HEK293 (cell line): ENCODE data around the gene RGL2.

Experiments
- EGR2 ChIP-seq: fragments of 450-650 bp; formaldehyde crosslinking; IDR thresholded peaks from 2 replicates; pipeline ENCODE4 v1.5.1; 2016; ENCODE audit warnings: low read depth, missing biosample characterization, missing genetic modification characterization
- FEZF1 ChIP-seq: fragments of 450-650 bp; formaldehyde crosslinking; IDR thresholded peaks from 2 replicates; pipeline ENCODE4 v1.5.1; 2016; ENCODE audit warnings: missing biosample characterization, missing genetic modification characterization
- GLIS1 ChIP-seq: fragments of 450-650 bp; formaldehyde crosslinking; IDR thresholded peaks from 2 replicates; pipeline ENCODE4 v1.5.1; 2016; ENCODE audit warnings: missing biosample characterization, missing genetic modification characterization
- KLF17 ChIP-seq: fragments of 450-650 bp; formaldehyde crosslinking; IDR thresholded peaks from 2 replicates; pipeline ENCODE4 v1.5.1; 2016; ENCODE audit warnings: missing biosample characterization, missing genetic modification characterization
- PRDM10 ChIP-seq: fragments of 450-650 bp; formaldehyde crosslinking; IDR thresholded peaks from 2 replicates; pipeline ENCODE4 v1.5.1; 2016; ENCODE audit warnings: missing biosample characterization, missing genetic modification characterization
- TSHZ1 ChIP-seq: fragments of 450-650 bp; formaldehyde crosslinking; IDR thresholded peaks from 2 replicates; pipeline ENCODE4 v1.5.1; 2016; ENCODE audit warnings: missing biosample characterization, missing genetic modification characterization, borderline replicate concordance
- WT1 ChIP-seq: fragments of 450-650 bp; formaldehyde crosslinking; IDR thresholded peaks from 2 replicates; pipeline ENCODE4 v1.5.1; 2016; ENCODE audit warnings: missing biosample characterization, missing genetic modification characterization
- ZFP3 ChIP-seq: fragments of 450-650 bp; formaldehyde crosslinking; IDR thresholded peaks from 2 replicates; pipeline ENCODE4 v1.5.1; 2016; ENCODE audit warnings: low read depth, missing biosample characterization, missing genetic modification characterization
- ZFP41 ChIP-seq: fragments of 450-650 bp; formaldehyde crosslinking; IDR thresholded peaks from 2 replicates; pipeline ENCODE4 v1.5.1; 2016; ENCODE audit warnings: missing biosample characterization, missing genetic modification characterization, borderline replicate concordance
- ZNF112 ChIP-seq: fragments of 450-650 bp; formaldehyde crosslinking; IDR thresholded peaks from 2 replicates; pipeline ENCODE4 v1.5.0; 2017; ENCODE audit warnings: missing biosample characterization, missing genetic modification characterization
- ZNF114 ChIP-seq: fragments of 450-650 bp; formaldehyde crosslinking; IDR thresholded peaks from 2 replicates; pipeline ENCODE4 v1.5.0; 2017; ENCODE audit warnings: missing biosample characterization, missing genetic modification characterization
- ZNF138 ChIP-seq: fragments of 450-650 bp; formaldehyde crosslinking; IDR thresholded peaks from 2 replicates; pipeline ENCODE4 v1.5.1; 2016; ENCODE audit warnings: missing biosample characterization, missing genetic modification characterization, borderline replicate concordance
- ZNF157 ChIP-seq: fragments of 450-650 bp; formaldehyde crosslinking; IDR thresholded peaks from 2 replicates; pipeline ENCODE4 v1.5.1; 2016; ENCODE audit warnings: missing biosample characterization, missing genetic modification characterization
- ZNF2 ChIP-seq: fragments of 450-650 bp; formaldehyde crosslinking; IDR thresholded peaks from 2 replicates; pipeline ENCODE4 v1.5.1; 2016; ENCODE audit warnings: missing biosample characterization, missing genetic modification characterization
- ZNF26 ChIP-seq: fragments of 450-650 bp; formaldehyde crosslinking; IDR thresholded peaks from 2 replicates; pipeline ENCODE4 v1.5.1; 2016; ENCODE audit warnings: missing biosample characterization, missing genetic modification characterization
- ZNF354C ChIP-seq: fragments of 450-650 bp; formaldehyde crosslinking; IDR thresholded peaks from 2 replicates; pipeline ENCODE4 v1.5.1; 2016; ENCODE audit warnings: missing biosample characterization, missing genetic modification characterization, low read depth, borderline replicate concordance
- ZNF449 ChIP-seq: fragments of 450-650 bp; formaldehyde crosslinking; IDR thresholded peaks from 2 replicates; pipeline ENCODE4 v1.5.1; 2017; ENCODE audit warnings: missing biosample characterization, mild to moderate bottlenecking, missing genetic modification characterization, moderate library complexity
- ZNF544 ChIP-seq: fragments of 450-650 bp; formaldehyde crosslinking; IDR thresholded peaks from 2 replicates; pipeline ENCODE4 v1.5.0; 2017; ENCODE audit warnings: missing biosample characterization, missing genetic modification characterization
- ZNF600 ChIP-seq: fragments of 450-650 bp; formaldehyde crosslinking; IDR thresholded peaks from 2 replicates; pipeline ENCODE4 v1.5.1; 2016; ENCODE audit warnings: missing biosample characterization, missing genetic modification characterization
- ZNF639 ChIP-seq: fragments of 450-650 bp; formaldehyde crosslinking; IDR thresholded peaks from 2 replicates; pipeline ENCODE4 v1.5.1; 2016; ENCODE audit warnings: missing biosample characterization, missing genetic modification characterization
- ZNF658 ChIP-seq: fragments of 450-650 bp; formaldehyde crosslinking; IDR thresholded peaks from 2 replicates; pipeline ENCODE4; 2016; ENCODE audit warnings: missing biosample characterization, missing genetic modification characterization
- ZNF670 ChIP-seq: fragments of 450-650 bp; formaldehyde crosslinking; IDR thresholded peaks from 2 replicates; pipeline ENCODE4 v1.5.1; 2016; ENCODE audit warnings: missing biosample characterization, missing genetic modification characterization, low read depth
- ZNF843 ChIP-seq: fragments of 450-650 bp; formaldehyde crosslinking; IDR thresholded peaks from 2 replicates; pipeline ENCODE4 v1.5.1; 2016; ENCODE audit warnings: missing biosample characterization, missing genetic modification characterization
- ZSCAN5A ChIP-seq: fragments of 450-650 bp; formaldehyde crosslinking; IDR thresholded peaks from 2 replicates; pipeline ENCODE4 v1.5.1; 2016; ENCODE audit warnings: missing biosample characterization, missing genetic modification characterization
- ZXDB ChIP-seq: fragments of 450-650 bp; formaldehyde crosslinking; IDR thresholded peaks from 2 replicates; pipeline ENCODE4 v1.5.1; 2016; ENCODE audit warnings: missing biosample characterization, missing genetic modification characterization

The RGL2 gene

GRCh38 chr6:33276864-33277662 lies 21.7 kb downstream of the RGL2 start, which contains the start of gene B3GALT4 (continued):
- TF ChIP-seq TSHZ1 (tag by site-specific recombination) (no peak), ZNF112 (tag by site-specific recombination) (no peak), ZNF354C (tag by site-specific recombination) (no peak), WT1 (tag by site-specific recombination) (peak; percentile 71), ZFP3 (tag by site-specific recombination) (no peak), ZNF658 (tag by site-specific recombination) (no peak), ZNF157 (tag by site-specific recombination) (no peak), KLF17 (tag by site-specific recombination) (peak; percentile 82), ZNF449 (peak; percentile 34; the same call in 1 of the 2 replicates), ZNF843 (tag by site-specific recombination) (peak; percentile 33), ZNF600 (tag by site-specific recombination) (peak; percentile 65), ZNF639 (no peak), GLIS1 (peak; percentile 89), ZNF2 (tag by site-specific recombination) (peak; percentile 64; the same call in 1 of the 2 replicates), EGR2 (tag by site-specific recombination) (peak; percentile 64), ZFP41 (no peak), ZNF670 (tag by site-specific recombination) (no peak), ZSCAN5A (tag by site-specific recombination) (peak; percentile 72; the same call in 1 of the 2 replicates), FEZF1 (tag by site-specific recombination) (no peak), ZNF26 (tag by site-specific recombination) (no peak), ZNF138 (tag by site-specific recombination) (0 out of 2 replicates have a peak, but pooled peaks have one; percentile 7), ZNF544 (tag by site-specific recombination) (no peak), ZXDB (tag by site-specific recombination) (peak; percentile 64), PRDM10 (tag by site-specific recombination) (peak; percentile 75), ZNF114 (tag by site-specific recombination) (no peak)
